Thymus (tissue), 11 donors: Measurements from ENCODE around the gene LRRC8B. TPM values are rescaled to one million over a fixed set of nuclear protein-coding genes. Genes with fewer than 3 reads are reported as not detected.
"Not testable (repeated sequence)": the region's sequence is repeated elsewhere in the genome, so short reads cannot be mapped to it uniquely, and the experiment has no call there.

Experiments used
- DNase-seq, 9 donors: peaks; one replicate each; pipeline ENCODE4 v3.0.0-alpha.2; 2013; ENCODE audit warnings: low spot score in 9 of 9, low read depth in 6 of 9, missing footprints in 1 of 9
- H3K27ac ChIP-seq, 2 donors: one replicate each; pipeline ENCODE4 v1.5.1; 2013; ENCODE audit warnings: control low read depth in 1 of 2, low read depth in 1 of 2, low read length in 1 of 2, mild to moderate bottlenecking in 1 of 2, moderate library complexity in 1 of 2
- H3K27me3 ChIP-seq, 2 donors: one replicate each; pipeline ENCODE4 v1.5.1; 2013; ENCODE audit warnings: low read length in 1 of 2; ENCODE audit not compliant: control insufficient read depth in 2 of 2, insufficient read depth in 1 of 2
- H3K36me3 ChIP-seq, 2 donors: one replicate each; pipeline ENCODE4 v1.5.1; 2013; ENCODE audit warnings: low read length in 1 of 2, mild to moderate bottlenecking in 1 of 2, moderate library complexity in 1 of 2; ENCODE audit not compliant: control insufficient read depth in 2 of 2, insufficient read depth in 2 of 2
- H3K4me1 ChIP-seq, 2 donors: one replicate each; pipeline ENCODE4 v1.5.1; 2013; ENCODE audit warnings: low read length in 2 of 2; ENCODE audit not compliant: control insufficient read depth in 2 of 2, insufficient read depth in 2 of 2
- H3K4me3 ChIP-seq, 2 donors: one replicate each; pipeline ENCODE4 v1.5.1; 2013; ENCODE audit warnings: low read length in 2 of 2, control low read depth in 1 of 2, mild to moderate bottlenecking in 1 of 2
- H3K9me3 ChIP-seq, 2 donors: one replicate each; pipeline ENCODE4 v1.5.1; 2013; ENCODE audit warnings: low read length in 1 of 2, mild to moderate bottlenecking in 1 of 2; ENCODE audit not compliant: control insufficient read depth in 2 of 2, insufficient read depth in 1 of 2
- WGBS: extraction: QIAGEN DNeasy Blood & Tissue Kit; methylation state at CpG from one replicate; pipeline ENCODE4 v1.1.7; 2013; 5-methylcytosine and 5-hydroxymethylcytosine counted together
- polyA plus RNA-seq: library from polyadenylated mRNA; stranded (reverse); fragments of 200-250 nt; gene quantifications from one replicate; pipeline ENCODE4 v1.2.3, GENCODE V29; 2013
- total RNA-seq: library from RNA; stranded (reverse); fragments of 120-200 nt; gene quantifications from one replicate; pipeline ENCODE4 v1.2.4, GENCODE V29; 2013
- donor health status: healthy.

LRRC8B gene
- total and polyA plus RNA-seq, 2 donors: 3.5 to 4.7 TPM

DNA sequence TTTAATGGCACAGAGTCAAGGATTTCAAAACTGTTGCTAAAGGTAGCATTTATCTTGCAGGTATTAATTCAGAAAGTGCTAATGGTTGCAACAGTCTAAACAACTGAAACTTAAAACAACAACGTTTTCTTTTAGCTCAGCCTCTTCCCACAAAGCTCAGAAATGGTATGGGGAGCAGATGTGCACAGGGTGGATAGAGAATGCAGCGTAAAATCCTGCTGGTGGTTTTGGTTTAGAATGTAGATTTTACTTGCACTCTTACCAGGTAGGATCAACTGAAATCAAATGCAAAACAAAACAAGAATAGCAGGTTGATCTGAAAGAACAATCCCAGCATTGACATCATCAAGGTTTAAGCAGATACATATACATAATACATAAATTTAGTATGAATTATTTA lies 104.5 kb downstream of the LRRC8B start:
- Histone ChIP-seq H3K27me3 (peaks cover 3 to 14% of the 10 kb centered on the region in 2 donors), H3K27ac (no peak overlapping the region), H3K4me1 (peaks cover 0 to 19% of the 10 kb centered on the region in 2 donors), H3K9me3 (no peaks in the 10 kb centered on the region), H3K4me3 (no peak overlapping the region), H3K36me3 (no peaks in the 10 kb centered on the region)
- WGBS: 25% methylated on average over 2 of the region's 2 CpGs
- peak in 1 of 9 donors; percentile 43 for DNase-seq

DNA sequence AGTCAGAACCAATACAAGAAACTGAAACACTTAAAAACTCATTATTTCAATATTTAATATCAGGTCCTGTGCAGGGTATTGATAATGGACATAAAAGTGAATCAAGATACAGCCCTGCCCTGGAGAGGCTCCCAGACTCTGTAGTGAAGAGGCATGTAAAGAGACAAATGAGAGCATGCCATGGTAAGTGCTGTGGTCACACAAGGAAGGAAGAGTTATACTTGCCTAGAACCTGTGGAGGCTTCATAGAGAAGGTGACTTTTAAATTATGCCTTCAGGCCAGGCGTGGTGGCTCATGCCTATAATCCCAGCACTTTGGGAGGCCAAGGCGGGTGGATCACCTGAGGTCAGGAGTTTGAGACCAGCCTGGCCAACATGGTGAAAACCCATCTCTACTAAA lies 105.0 kb downstream of the LRRC8B start:
- WGBS: 93% methylated on average over 2 of the region's 2 CpGs
- DNase-seq, H3K36me3 ChIP-seq, H3K9me3 ChIP-seq, H3K4me3 ChIP-seq, H3K27ac ChIP-seq: not testable (repeated sequence)
- peaks cover 3 to 17% of the 10 kb centered on the region in 2 donors for H3K27me3 ChIP-seq
- peaks cover 0 to 21% of the 10 kb centered on the region in 2 donors for H3K4me1 ChIP-seq

DNA sequence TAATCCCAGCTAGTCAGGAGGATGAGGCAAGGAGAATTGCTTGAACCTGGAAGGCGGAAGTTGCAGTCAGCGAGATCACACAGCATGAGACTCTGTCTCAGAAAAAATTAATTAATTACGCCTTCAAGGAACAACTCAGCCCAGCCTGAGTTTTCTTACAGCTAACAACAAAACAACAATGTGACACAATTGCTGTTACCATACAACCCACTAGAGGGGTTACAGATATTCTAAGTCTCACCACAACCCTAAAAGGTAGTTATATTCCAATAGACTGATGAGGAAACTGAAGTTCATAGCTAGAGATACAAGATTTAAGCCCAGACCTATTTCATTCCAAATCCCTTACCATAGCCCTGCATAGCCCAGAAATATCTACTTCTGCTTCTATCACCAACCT lies 105.4 kb downstream of the LRRC8B start:
- WGBS: 99% methylated on average over 3 of the region's 3 CpGs
- H3K4me1 ChIP-seq: peaks cover 0 to 21% of the 10 kb centered on the region in 2 donors
- DNase-seq: no peak
- H3K36me3 ChIP-seq: no peaks in the 10 kb centered on the region
- H3K27me3 ChIP-seq: peaks cover 3 to 17% of the 10 kb centered on the region in 2 donors
- no peaks in the 10 kb centered on the region for H3K9me3 ChIP-seq
- no peak overlapping the region for H3K4me3 ChIP-seq
- H3K27ac ChIP-seq: no peak overlapping the region

DNA sequence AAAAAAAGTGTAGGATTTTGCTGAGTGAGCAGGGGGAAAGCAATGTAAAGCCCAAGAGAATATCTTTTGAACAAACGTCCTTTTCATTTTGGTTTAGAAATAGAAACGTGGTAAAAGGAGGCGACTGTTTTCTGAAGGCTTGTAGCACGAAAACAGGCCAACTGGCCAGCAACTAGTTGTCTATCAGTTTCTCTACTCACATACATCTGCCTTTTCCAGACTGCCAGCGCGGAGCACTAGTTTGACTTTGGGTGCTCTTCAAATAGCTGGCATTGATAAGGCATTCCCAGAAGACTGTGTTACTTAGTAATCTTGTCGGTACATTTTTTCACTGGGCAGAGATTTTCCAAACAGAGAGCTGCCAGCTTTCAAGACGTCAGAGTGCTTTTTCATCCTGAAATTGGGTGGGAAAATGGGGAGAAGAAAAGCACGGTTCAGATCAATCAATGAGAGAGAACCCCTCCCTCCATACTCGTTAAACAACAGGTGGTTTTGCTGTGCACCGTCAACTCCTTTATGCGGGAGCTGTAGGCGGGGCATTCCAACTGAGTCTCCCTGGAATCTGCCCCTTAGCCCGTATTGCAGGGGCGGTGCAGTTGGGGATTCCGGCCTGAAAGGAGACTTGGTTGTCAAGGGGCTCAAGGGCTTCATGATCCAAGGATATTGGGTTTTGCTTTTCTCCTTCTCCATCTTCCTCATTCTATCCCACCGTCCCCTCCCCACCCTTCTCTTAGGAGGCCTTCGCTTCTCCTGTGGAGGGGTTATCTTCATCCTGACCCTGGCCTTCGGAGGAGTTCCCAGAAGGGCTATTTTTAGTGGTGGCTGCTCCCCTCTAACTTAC lies 107.4 kb downstream of the LRRC8B start:
- H3K4me3 ChIP-seq: peak overlapping the region; percentile 67 to 68
- H3K4me1 ChIP-seq: peaks cover 0 to 21% of the 10 kb centered on the region in 2 donors
- H3K9me3 ChIP-seq: no peaks in the 10 kb centered on the region
- WGBS: 47% methylated on average over 19 of the region's 19 CpGs
- peak in 1 of 9 donors; percentile 37 for DNase-seq
- peaks cover 3 to 17% of the 10 kb centered on the region in 2 donors for H3K27me3 ChIP-seq
- peak overlapping the region in 1 of 2 donors; percentile 85 for H3K27ac ChIP-seq
- no peaks in the 10 kb centered on the region for H3K36me3 ChIP-seq

DNA sequence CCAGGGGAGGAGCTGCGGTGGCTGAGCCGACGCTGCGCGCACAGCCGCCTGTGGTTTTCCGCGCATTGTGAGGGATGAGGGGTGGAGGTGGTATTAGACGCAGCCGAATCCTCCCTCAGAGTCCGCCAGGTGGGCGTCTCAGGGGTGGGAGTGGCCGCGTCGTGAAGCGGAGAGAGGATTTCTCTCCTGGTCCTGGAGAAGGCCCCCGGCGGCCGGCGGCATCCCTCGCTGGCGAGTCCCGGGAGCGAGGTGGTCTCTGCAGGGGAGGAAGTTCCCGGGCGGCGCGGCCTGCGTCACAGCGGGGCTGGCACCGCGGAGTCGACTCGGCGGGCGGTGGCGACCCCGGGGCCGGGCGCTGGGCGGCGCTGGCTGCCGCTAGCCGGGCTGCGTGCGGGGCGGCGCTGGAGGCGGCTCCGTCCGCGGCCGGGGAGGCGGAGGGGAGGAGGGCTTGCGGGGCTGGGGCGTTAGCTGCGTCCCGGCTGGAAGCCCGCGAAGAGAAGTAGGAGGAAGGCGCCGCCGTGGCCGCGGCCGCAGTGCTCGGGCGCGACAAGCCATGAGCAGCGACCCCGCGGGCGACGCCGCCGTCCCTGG lies 108.1 kb downstream of the LRRC8B start, which contains the start of gene LRRC8C:
LRRC8C (plus strand) TSS at position 464 of the 591 bp plus-strand sequence. CDS start 53,354 bp downstream, outside the sequence.
- Histone ChIP-seq H3K27me3 (peaks cover 3 to 17% of the 10 kb centered on the region in 2 donors), H3K27ac (peak within 1 kb of the TSS; percentile 64 to 86), H3K36me3 (no peaks in the 10 kb centered on the region), H3K4me3 (peak within 1 kb of the TSS; percentile 67 to 68), H3K9me3 (no peaks in the 10 kb centered on the region), H3K4me1 (peaks cover 0 to 21% of the 10 kb centered on the region in 2 donors)
- under 1% methylated on average over 76 of the region's 76 CpGs for whole genome bisulfite sequencing
- peak in 8 of 9 donors; percentile 48 to 87 (median 68) for DNase-seq

DNA sequence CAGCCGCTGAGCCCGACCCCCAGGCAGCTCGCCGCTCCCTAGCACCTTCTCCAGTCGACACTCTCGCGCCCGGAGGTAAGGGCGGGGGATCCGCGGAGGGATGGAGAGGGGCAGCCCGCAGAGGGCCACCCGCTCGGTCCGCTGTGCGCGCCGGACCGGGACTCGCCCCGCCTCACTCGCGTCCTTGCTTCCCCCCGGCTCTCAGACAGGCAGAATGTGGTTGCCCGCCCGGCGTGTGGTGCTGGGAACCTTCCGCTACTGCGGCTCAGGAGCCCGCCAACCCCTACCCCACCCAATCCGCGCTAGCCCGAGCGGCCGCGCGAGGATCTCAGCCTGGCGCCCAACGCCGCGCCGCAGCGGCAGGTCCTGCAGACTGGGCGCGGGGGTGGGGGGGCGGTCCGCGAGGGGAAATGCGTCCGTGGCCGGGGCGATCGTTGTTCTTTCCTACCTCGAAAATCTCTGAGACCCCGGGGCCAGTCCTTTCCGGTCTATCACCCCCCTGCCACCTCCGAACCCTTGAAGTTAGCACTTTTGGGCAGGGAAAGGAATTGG lies 108.7 kb downstream of the LRRC8B start:
- Histone ChIP-seq H3K27me3 (peaks cover 3 to 17% of the 10 kb centered on the region in 2 donors), H3K27ac (peak overlapping the region; percentile 34 to 86), H3K4me1 (peaks cover 0 to 21% of the 10 kb centered on the region in 2 donors), H3K4me3 (peak overlapping the region; percentile 67 to 68), H3K36me3 (no peaks in the 10 kb centered on the region), H3K9me3 (no peaks in the 10 kb centered on the region)
- WGBS: under 1% methylated on average over 57 of the region's 57 CpGs
- peak in 4 of 9 donors; percentile 41 to 70 (median 46) for DNase-seq

DNA sequence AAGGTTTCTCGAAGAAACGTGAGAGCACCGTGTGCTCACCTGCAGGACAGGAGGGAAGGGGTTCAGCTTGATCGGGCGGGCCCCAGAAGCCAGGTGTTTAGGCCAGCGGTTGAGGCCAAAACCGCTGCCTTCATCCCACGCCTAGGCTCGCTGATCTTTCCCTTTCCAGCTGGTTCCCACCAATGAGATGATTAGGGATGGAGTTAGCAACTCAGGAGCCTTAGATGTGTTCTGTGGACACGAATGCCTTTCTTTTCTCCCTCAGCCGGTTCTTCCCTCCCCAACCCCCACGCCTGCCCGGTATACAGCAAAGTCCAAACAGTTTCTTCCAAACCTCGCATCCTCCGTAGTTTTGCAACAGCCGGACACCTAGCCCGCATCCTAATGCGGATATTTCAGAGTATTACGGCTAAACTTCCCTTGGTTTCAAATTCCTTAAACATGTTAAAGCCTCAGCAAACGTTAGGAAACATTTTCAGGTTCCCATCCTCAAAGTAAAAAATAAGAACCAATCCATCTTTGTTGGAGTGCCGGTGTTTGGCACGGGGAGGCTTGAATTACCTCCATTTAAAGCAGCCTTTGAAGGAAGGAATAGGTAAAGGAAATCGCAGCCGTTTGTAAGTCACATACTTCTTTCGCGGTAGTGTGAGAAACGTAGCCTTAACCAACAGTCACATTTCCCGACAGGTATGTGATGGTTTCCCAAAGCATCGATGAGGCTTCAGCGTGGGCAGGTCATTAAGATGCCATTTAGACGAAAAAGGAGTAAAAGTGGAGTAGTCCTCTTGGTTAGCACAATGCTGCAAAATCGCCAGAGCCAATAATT lies 109.4 kb downstream of the LRRC8B start:
- 9% methylated on average over 32 of the region's 32 CpGs for WGBS
- H3K27ac ChIP-seq: no peak overlapping the region
- DNase-seq: peak in 1 of 9 donors; percentile 54
- no peaks in the 10 kb centered on the region for H3K36me3 ChIP-seq
- no peaks in the 10 kb centered on the region for H3K9me3 ChIP-seq
- H3K27me3 ChIP-seq: peaks cover 3 to 17% of the 10 kb centered on the region in 2 donors
- H3K4me3 ChIP-seq: peak overlapping the region; percentile 67 to 68
- peaks cover 0 to 21% of the 10 kb centered on the region in 2 donors for H3K4me1 ChIP-seq

DNA sequence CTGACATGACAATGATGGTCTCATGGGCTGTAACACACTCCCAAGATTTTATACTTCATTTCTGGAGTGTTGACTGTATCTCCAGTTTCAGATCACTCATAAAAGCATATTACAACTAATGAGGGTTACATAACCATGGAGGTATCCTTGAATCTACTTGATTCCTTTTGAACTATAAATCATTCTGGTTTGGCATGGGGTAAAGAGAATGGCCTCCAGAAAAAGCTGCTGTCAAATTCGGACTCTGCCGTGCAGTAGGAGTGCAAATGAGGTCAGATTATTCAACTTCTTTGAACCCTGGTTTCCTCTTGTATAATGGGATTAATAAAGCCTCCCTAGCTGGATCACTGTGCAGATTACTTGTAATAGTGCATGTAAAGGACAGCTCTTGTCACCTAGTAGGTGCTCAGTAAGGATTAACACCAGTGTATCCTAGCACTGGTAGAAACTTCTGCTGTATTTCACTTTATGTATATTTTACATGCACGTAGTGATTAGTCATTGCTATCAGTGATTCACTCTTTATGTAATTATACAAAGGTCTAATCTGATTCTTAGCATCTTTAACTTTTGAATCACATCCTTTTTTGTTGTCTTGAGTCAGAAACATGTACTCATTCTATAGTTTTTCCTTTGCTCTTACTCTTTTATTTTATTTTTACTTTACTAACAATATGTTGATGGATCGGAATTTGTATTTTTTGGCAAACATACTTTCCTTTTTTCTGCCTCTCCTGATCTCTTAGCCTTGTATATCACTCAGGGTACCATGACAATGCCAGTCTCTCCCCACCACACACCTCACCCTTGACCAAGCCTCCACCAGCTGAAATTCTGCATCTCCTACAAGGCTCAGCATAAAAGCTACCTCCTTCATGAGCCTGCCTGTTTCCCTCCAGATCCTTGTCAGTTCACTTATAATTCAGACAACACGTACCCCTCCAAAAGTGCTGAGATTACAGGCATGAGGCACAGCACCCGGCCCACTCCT lies 111.5 kb downstream of the LRRC8B start:
- peaks cover 0 to 18% of the 10 kb centered on the region in 2 donors for H3K4me1 ChIP-seq
- WGBS: 95% methylated on average over 6 of the region's 6 CpGs

More for the DNA sequence above, 111.5 kb downstream of the LRRC8B start:
- Histone ChIP-seq H3K4me3 (no peak overlapping the region), H3K9me3 (no peaks in the 10 kb centered on the region), H3K36me3 (no peaks in the 10 kb centered on the region), H3K27me3 (peaks cover 3 to 17% of the 10 kb centered on the region in 2 donors), H3K27ac (no peak overlapping the region)
- no peak for DNase-seq
